Hematopoietic multipotent progenitor cell (in vitro differentiated cells): Measurements from ENCODE around the gene EXT2. TPM values are rescaled to one million over a fixed set of nuclear protein-coding genes. Genes with fewer than 3 reads are reported as not detected.

Source experiments
- DNase-seq, 3 donors: peaks; one replicate each; pipeline ENCODE4 v3.0.0-alpha.2; 2011 to 2015; ENCODE audit warnings: low read depth in 2 of 3, low spot score in 2 of 3
- total RNA-seq: library from RNA; depleted of rRNA; stranded (reverse); fragments of >200 nt; gene quantifications from one replicate; pipeline ENCODE4 v1.2.3, GENCODE V29; 2012

EXT2 gene
- total RNA-seq, 1 donor: 65.2 TPM

DNA sequence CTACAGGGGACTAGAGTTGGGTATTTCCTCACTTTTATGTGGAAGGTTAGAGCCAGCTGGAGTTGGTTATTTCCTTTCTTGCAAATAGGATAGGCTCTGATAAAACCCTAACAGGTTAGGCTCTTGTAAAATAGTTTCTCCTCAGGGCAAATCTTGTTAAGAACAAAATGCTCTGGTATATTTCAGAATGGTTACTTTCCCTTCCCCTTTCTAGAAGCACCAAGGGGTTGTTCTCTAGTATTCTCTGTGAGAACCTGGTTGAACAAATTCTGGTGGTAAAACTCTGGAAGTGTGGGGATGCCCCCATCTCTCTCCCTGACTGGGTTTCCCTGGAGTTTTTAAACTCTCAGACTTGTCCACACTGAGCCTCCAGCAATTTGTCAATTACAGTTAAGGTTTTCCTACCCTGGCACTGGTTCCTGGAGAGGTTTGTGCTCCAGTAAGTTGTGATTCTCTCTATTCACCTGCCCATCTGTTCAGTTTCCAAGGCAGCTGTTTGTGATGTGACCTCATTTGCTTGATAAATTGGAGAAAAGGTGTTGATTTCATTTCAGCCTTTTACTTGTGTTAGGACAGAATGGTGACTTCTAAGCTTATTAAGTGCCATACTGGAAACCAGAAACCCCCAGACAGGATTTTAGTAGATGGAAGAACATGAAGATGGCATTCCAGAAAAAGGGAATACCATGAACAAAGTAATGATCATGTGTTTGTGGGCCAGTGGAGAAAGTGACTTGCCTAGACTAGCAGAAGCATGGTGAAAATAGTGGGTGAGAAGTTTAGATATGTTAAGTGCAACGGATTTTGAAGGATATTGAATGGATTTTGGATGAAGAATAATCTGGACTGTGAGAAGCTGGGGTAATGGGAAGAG is 64.6 kb downstream of the EXT2 start:
- DNase-seq: no peak

DNA sequence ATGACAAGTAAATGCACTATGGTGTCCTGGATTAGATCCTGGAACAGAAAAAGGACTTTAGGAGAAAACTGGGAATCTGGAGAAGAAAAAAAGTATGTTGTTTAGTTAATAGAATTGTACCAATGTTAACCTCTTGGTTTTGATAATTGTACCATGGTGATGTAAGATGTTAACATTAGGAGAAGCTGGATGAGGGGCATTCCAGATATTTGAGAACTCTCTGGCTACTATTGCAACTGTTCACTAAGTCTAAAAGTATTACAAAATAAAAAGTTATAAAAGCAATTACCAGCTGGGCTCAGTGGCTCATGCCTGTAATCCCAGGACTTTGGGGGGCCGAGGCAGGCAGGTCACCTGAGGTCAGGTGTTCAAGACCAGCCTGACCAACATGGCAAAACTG is 66.5 kb downstream of the EXT2 start:
- no peak for DNase-seq

DNA sequence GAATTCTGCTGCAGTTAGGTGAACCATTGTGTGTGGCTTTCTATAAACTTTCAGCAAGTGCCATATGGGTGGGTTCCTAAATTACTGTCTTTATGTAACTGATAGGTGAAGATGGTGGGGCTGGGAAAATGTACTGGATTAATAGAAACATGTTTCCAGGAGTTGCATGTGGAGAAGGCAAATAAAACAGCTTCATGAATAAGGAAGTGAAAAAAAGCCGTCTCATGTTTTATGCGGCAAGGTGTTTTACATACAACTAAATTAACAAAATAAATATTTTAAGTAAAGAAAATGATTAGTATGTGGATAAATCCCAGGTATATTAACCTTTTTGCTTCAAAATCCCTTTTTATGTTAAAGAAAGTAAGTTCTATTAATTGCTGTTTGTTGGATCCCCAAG is 67.2 kb downstream of the EXT2 start:
- no peak for DNase-seq

DNA sequence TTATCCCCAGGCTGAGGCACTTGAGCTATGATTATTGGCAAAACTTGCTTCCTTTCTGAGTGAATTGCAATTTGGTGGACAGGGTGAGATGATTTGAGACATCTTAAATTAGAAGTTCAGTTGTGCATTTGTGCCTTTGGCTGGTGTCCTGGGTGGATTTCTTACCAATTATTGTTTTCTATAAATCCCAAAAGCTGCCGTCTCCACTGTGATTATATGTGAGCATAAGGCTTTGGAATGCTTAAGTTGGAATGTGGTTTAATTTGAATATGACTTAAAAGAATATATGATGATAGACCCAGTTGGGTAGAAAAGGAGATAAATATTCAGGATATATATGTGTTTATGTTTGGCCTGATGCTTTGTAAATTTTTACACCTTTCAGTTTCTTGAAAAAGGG is 70.0 kb downstream of the EXT2 start:
- no peak for DNase-seq

DNA sequence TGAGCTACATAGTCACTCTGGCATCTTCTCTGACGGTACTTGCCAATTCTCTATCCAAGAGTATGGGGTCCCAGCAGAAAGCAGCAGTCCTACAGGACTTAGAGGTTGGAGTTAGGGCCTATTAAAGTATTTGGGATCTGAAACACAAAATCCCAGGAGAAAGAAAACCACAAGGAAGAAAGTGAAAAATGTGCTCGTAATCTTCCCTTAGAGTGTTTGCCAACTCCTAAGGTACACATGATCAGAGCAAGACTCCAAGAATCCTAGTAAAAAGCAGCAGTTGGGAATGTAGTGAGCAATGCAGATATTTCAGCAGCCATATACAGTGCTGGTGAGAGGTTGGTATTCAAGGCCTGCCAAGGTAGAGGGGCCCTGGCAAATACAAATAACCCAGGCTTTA is 71.6 kb downstream of the EXT2 start:
- no peak for DNase-seq

DNA sequence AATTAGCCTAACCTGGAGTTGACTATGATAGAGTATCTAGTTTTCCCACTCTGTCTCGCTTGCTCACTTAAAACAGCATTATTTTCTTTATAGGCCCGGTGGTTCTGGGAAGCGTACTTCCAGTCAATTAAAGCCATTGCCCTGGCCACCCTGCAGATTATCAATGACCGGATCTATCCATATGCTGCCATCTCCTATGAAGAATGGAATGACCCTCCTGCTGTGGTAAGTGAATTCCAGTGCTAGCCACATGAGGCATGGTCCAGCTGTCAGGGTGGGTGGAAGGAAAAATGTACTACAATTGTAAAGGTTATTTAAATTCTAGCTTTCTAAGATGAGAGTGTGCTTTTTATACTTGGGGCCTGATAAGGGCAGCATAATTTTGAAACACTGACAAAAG is 76.0 kb downstream of the EXT2 start:
- DNase-seq: no peak

DNA sequence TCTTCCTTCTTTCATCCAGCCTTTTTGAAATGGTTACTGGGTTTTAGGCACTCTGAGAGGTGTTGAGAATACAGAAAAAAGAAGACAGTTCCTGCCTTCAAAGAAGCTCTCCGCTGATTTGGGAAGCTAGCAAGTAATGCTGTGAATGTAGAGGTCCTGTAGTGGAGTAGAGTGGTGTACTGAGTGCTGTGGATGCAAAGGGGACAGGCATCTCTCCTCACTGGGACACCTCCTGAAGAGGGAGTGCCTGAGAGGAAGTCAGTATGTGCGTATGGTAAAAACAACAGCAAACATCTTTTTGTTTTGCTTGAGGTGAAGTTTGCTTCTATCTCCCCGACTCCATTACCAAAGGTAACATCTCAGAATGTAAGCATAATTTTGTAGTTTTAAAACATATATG is 77.5 kb downstream of the EXT2 start:
- no peak for DNase-seq

DNA sequence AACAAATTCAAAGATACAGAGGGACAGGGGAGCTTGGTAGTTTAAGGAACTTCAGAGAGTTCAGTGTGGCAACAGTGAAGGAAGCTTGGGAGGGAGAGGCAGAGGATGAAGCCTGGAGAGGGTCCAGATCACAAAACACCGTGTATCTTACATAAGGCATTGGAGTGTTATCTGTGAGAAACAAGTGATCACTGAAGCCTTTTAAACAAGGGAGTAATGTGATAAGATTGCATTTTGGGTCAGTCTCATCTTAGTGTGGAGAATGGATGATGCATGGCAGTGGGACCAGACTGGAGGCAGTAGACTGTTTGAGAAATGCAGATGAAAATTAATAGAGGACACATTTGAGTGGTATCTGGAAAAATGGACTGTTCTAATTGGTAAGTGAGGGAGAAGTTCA is 79.4 kb downstream of the EXT2 start:
- DNase-seq: no peak

DNA sequence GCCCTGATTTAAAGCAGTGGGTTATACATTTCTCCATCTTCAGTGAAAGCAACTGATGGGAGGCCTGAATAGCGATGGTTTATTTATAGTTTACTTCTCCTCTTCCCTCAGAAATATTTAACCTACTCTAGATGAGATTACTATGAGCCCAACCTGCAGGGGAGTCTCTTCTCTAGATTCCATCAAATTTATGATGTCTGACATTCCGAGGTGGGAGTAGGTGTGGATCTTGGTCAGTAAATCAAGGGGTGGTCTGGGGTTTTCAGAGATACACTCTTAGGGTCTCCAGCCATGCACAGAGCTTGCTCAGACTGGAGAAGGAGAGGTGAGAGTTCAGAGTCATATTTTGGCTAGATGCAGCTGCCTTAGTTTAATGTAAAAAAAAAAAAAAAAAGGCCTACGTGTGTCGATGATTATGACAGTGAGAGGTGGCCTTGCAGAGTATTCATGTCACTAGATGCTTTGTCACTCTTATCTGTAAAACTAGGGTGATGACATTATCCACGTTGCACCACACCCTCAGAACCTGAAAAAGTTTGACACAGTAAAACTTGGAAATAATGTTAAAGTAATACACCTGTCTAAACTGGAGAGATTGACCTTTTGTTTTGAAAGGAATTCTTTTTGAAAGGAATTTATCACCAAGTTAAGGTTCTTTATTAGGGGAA is 81.2 kb downstream of the EXT2 start:
- DNase-seq: no peak

DNA sequence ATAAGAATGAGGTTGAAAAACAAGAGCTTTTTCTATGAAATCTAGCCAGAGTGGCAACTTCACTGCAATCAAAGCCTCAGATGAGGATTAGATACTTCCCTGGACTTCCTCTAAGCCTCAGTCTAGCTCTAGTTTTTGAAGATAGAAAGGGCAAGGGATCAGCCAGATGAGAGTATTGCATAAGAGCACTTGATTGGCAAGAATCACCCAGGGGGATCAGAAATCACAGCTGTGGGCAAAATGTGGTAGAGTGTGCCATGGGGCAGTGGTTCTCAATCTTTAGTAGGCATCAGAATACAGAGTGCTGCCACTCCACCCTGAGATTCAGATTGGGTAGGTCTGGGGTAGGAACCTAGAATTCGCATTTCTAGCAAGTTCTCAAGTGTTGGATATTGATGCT is 82.4 kb downstream of the EXT2 start:
- DNase-seq: no peak

DNA sequence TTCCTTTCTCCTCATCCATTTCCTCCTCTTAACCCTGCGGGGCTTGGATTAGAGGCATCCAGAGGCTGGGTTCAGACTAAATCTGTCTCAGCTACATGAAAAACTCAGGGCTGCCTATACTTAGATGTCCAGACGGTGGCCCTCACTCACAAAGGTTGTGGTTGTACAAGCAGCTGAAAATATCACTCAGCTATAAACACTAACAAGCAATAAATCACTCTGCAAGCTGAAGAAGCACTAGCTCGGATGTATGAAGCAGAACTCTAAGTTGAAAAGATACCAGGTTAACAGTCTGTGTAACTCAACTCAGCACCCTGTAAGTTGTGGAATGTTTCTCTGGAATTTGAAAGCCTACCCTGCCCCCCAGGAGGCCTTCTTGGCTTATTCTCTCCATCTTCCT is 82.9 kb downstream of the EXT2 start:
- DNase-seq: no peak

DNA sequence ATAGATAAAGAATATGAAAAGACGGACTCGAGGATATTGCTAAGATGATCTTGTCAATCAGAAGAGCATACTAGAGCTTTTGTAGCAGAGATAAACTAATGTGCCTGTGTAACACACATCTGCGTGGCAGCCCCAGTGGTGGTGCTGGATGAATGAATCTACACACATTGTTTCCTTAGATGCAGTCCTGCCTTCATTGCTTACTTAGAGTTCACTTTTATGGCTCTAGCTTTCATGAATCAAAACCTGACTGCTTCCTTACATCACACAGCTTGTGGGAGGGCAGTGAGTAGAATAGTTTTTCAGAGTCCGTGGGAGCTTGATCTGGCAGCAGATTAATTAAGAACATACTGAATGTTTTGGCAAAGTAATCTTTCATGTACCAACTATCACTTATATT is 83.7 kb downstream of the EXT2 start:
- DNase-seq: no peak

DNA sequence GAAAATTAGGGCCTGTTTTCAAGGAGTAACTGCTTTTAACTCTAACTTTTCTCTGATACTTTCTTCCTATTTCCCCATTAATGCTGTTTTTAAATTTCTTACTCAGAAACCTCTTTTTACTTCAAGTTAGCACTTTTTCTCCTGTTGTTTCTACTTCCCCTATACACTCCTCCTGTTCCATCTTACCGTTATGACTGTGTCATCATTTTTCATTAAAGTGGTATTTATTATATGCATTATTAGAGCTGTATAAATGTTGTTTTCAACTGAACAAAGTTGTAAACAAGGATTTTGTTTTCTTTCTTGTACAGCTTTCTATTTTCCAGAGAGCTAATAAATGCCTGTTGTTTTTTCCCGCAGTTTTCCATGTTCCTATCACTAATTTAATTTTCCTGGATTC is 84.6 kb downstream of the EXT2 start:
- no peak for DNase-seq

DNA sequence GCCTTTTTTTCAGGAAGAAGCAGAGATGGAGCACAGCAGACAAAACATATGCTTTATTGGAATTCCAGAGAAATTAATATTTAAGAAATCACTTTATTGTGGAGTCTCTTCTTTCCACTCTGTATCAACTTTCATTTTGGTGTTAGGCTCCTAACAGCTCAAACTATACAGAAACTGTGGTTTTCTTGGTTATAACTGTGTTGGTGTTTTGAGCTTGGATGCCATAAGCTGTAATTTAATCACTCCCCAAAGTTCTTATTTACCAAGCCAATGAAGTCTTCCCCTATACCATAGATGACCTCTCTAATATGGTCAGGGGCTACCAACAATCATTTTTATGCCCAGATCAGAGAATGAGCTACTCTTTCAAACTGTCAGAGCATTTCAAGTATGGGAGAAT is 90.0 kb downstream of the EXT2 start:
- DNase-seq: no peak

DNA sequence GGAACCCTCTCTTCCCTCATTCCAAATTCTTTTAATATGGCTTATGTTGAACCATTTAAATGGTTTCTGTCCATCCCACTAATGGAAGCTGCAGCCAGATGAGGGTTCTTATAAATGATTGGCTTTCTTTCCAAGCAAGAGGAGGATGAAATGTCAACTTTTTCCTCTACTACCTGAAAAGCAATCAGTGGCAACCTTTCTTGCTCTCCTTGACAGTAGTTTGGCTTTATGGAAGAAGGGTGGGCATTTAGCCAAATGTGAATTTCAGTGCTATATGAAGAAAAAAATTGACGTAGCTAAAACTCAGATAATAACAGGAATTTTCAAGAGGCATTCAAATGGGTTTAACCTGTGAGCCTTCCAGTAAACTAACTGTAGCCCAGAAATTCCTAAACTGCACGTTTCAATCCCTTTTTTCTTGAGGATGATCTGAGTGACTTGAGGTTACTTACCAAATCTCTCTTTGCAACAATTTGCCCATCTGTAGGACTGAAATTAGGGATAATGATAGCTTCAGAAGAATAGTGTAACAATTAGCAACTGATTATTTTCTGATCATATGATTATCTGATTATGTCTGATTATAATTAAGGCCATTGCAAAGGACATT is 90.9 kb downstream of the EXT2 start:
- DNase-seq: no peak

DNA sequence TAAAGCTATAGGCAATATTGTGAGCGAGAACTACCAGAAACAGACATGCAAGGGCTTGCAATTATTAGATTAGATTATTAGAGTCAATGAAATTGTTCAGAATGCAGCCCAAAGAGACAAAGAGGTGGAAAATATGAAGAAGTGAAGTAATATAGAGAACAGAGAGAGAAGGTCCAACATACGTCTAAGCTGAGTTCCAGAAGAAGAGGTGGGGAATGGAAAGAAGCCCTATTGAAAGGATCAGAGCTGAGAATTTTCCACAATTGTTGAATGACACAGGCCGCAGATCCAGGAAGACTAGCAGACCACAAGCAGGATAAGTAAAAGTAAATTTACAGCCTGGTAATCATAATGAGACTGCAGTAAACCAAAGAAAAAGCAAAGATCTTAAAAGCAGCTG is 93.2 kb downstream of the EXT2 start:
- peak in 2 of 3 donors; percentile 8 to 9 for DNase-seq

DNA sequence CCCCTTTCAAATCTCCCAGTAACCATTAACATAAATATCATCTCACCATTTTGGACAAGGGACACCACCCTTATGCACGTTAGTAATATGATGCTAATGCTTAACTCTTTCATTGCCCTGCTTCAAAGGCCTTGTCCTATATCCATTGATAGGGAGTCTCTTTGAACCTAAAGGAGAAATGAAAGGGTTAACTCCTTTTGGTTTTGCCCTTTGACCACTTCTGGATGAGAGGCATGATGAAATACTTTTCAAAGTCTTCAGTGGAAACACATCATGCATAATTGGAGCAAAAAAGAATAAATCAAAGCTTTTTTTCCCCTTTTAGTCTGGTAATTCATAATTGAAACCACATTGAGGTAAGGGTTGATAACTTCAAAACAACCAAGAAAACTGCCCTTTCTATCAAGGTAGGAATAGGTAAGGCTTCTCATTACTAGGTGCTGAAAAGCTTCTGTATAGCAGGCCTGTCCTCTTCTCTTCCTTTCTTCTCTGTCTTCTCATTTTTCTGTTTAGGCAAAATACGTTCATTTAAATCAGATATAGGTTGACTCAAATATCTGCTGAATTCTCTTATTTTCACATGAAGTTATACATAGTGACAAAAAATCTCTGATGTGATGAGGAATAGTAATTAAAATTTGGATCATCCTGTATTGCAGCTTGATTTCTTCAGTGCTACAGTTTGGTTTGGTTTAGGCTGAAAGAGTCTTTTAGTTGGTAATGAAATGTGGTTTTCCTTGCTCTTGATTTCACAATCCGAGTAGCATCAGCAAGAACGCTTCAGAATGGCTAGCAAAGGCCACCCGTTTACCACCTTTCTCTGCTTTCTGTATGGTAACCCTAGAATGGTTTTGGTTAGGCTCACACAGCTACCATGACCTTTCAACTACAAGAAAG is 94.8 kb downstream of the EXT2 start:
- no peak for DNase-seq

DNA sequence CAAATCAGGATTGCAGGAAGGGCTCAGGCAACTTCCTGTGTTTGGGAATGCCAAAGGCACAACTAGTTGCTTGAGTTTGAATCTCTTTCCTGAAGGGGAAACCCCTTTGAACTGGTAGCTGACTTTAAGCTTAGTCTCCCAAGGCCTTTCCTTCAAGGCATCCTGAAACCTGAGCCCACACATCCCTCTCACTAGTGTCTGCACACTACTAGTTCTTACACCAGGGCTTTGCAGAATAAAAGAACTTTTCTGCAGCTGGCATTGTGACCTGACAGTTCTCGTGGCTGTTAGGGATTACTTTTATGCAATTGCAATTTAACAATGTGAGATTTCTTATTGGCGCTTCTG is 95.4 kb downstream of the EXT2 start:
- DNase-seq: no peak

DNA sequence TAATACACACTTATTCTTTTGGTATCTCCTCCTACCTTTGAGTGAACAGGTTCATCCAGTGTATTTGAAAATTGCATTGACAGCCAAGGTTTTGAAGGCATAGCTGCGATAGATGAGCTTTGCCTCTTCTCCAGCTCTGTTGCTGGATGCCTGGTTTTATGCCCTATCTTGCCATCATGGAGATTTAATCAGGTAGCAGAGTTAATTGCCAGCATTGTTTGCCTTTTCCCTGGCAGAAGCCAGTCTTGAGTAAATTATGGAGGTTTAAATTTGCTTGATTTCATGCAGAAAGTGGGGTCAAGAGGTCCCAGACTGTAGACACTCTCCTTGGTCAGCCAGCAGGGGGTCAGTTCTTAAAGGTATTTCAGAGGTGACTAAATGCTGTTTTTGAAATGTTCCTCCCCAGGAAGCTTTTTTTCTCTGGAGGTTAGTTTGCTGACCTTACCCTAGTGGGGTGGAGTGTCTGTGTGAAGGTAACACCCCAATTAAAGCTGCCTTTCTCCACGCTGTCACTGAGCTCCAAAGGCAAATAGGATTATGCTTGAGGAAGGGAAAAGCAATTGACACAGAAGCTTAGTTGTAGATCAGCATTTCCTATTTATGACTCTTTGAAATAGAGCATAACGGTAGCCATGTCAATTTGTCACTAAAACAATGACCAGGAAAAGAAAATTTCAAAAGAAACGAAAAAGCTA is 96.0 kb downstream of the EXT2 start:
- no peak for DNase-seq

DNA sequence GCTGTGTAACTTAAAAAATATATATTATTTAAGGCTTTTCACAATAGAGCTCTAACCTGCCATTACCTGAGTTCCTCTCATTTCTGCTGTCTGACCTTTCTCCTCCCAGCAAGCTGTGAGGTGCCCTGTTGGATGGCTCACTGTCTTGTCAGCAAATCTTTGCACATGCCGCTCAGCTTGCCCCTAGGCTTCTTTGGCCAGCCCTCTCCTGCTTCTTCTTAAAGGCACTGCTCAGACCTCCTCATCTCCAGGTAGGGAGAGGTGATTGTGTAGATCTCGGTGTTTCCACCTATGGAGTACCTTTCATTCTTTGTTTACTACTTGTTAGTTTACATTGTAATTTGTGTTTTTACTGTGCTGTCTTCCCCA is 96.5 kb downstream of the EXT2 start:
- DNase-seq: no peak
